Stimulated activated CD4-positive, alpha-beta T cell treated with anti-CD3 and anti-CD28 coated beads, TNF-alpha, amount 100 ng/mL, for 48 hours (primary cell): Measurements from ENCODE around the gene GNA12.
"Not testable (repeated sequence)": the region's sequence is repeated elsewhere in the genome, so short reads cannot be mapped to it uniquely, and the experiment has no call there.

Source experiments
- DNase-seq, 3 donors: peaks; one replicate each; pipeline ENCODE4 v3.0.0-alpha.2; 2020; ENCODE audit warnings: low read depth in 3 of 3

Gene GNA12

DNA sequence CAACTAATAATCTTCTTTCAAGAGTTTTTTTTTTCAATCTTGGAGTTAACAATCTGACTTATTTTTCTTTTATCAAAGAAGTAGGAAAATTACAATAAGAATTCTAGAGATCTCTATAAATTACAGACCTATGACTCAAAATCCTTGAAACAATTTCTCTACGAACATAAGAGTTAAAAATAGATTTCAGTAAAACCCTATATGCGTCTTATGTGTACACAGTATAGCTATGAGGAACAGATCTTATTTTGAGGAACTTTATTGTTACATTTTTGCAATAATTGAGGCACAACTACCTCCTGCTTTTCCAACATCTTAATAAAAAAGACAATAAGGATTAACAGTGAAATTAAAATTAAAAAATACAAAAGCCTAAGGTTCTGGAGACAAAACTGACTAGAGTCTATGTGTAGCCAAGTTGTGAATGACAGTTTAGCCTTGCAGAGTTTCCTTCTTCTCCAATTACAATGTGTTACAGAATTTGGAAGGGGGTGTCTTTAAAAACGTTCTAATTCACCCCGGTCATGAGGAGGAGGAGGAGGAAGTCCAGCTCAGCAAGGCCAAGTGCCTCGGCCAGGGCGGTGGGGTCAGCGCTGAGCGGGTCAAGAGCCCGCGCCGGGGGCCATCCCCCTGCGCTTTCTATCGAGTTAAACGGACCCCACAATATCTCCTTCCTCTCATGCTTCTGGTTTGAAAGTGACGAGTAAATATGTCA lies 115.6 kb downstream of the GNA12 start:
- DNase-seq, result no peak

DNA sequence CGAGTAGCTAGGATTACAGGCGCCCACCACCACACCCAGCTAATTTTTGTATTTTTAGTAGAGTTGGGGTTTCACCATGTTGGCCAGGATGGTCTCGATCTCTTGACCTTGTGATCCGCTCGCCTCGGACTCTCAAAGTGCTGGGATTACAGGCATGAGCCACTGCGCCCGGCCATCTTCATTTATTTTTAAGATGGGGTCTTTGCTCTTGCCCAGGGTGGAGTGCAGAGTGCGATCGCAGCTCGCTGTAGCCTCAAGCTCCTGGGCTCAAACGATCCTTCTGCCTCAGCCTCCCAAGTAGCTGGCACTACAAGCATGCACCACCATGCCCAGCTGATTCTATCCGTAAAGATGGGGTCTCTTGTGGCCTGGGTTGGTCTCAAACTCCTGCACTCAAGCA lies 116.9 kb downstream of the GNA12 start:
- not testable (repeated sequence) for DNase-seq

DNA sequence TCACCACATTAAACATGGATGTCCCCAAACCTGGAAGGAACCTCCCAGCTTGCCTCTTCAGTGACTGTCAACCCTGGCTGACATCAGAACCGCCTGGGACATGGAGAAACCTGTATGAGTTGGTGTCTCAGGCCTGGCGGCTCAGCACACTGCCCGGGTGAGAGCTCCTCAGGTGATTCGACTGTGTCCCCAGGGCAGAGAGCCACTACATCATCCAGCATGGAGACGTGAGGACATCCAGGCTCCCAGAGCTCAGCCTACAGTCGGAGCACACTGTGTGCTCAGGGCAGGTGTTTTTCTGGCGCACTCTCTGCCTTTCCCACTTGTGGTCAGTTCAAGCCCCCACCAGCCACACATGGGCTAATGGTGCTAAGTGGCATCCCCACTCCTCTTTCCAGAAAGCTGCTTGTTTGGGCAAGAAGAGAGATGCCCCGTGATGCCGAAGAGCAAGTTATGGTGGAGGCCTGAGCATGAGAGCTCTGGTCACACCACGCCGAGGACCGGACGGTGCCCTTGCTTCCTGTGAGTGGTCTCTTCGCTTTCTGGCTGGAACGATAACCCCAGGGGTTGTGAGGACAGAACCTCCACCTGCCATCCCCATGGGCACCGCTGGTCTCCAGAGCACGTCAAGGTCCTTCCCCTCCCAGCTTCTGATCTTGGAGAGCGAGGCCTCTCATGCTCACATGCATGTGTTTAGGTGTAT lies 117.6 kb downstream of the GNA12 start:
- DNase-seq, result no peak

DNA sequence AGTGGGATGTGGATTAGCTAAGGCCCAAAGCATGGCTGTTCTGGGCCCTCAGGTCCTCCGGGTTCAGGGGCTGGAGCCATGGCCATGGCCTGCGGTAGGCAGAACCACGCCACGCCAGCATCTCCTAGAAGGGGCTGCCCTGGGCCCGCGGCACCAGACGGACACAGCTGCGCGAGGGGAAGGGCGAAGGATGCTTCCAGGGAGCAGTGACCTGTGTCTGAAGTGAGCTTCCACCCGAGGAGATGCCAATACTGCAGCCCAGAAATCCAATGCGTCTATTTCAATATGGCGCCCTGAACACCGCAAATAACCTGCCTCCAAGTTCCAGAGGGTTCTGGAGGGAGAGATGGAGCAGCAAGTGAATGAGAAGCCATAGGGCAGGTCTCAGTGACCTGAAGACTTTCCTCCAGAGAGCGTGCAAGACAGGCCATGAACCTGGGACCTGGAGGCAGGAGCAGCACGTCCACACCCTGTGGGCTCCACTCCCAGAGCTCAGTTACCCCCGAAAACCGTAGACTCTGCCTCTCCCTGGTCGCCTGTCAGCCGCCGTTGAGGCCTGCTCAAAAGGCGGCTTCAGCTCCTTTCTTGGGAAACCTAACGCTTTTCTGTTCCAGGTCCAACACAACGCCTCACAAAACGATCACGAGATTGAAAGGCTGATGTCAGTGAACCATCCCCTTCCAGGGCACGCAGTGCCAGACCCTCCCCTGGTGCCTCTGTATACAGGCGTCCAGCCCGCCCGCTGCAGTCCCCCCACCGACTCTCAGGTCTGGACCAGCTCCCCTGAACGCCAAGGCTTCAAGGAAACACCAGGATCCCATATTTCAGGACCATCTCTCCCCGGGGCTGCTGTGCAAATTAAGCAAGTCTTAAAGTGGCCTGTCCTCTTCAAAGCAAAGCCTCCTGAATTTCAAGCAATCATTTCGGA lies 118.7 kb downstream of the GNA12 start:
- DNase-seq, result no peak

DNA sequence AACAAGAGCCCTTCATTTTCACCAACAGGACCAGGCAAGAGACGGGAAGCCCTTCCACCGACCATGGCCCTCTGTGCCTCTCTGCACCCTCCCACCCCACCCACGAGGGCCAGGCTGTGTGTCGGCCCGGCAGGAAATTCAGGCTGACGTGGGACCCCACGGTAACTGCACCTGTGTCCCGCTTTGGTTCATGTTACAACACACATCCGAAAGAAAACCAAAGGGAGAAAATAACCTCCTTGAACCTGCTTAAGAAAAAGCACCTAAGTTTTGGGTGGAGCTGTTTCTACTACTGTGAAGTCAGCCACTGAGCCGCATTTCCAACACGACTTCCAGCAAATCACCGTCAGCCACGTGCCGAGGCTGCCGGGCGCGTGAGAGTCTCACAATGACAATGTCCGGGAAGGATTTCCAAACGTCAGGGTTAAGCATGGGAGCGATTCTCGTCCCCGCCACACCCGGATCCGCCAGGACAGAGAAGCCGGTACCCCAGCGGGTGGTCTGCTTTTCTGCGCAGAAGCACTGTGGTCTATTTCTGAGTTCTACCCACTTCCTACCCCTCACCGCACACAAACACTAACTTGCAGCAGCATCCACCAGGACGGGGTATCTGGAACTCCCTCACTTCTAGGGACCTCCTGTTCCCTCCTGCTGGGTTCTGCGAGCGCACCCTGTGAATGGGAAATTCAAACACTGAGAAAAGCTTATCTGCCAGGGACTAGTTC lies 119.5 kb downstream of the GNA12 start:
- no peak for DNase-seq

DNA sequence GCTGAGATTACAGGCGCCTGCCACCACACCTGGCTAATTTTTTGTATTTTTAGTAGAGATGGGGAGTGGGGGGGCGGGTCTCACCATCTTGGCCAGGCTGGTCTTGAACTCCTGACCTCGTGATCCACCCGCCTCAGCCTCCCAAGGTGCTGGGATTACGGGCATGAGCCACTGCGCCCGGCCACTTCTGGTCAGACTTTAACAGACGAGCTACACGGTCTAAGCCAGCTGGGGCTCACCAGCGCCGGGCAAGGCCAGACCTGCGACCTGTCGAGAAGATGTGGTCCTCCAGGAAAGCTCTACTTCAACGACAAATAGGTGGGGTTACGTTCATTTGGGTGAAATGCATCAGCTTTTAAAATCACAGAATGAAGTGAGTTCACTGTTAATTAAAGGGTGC lies 120.1 kb downstream of the GNA12 start:
- not testable (repeated sequence) for DNase-seq

DNA sequence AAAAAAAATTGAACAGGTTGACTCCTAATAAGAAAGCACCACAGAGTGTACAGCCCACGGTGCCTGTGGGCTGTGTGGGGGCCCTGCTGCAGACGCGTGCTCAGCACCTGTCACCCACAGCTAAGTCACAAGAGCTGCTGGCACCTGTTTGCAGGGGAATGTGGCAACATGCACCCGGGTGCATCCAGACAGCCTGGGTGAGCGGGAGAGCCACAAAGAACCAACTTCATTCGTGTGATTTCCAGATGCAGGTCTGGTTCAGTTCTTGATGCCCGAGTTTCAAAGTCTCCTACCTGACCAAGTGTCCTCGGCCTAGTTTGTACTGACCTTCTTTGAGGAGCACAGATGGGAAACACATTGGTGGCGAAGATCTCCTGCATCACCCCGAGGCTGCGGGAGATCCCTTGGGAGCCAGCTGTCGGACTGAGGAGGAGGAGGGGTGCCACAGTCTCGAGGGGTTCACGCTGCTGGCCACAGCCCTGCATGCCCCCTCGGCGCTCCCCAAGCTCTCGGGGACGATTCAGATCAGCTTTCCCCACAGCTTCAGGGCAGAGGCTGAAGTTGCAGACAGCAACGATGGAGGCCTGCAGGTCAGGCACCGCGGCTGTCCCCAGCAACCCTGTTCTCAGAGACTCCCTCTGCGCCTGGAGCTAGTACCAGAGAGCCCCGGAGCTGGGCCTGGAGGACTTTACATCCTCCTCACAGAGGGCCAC lies 120.8 kb downstream of the GNA12 start:
- DNase-seq, result no peak

DNA sequence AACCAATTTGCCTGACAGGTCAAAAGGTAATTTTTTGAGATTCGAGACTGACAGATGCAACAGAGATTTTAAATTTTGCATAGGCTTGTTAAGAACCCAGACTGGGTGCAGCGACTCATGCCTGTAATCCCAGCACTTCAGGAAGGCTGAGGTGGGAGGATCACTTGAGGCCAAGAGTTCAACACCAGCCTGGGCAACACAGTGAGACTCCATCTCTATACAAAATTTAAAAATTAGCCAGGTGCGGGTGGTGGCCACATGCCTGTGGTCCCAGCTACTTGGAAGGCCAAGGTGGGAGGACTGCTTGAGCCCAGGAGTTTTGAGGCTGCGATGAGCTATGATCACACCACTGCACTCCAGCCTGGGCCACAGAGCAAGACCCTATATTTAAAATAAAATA lies 121.5 kb downstream of the GNA12 start:
- no peak for DNase-seq

DNA sequence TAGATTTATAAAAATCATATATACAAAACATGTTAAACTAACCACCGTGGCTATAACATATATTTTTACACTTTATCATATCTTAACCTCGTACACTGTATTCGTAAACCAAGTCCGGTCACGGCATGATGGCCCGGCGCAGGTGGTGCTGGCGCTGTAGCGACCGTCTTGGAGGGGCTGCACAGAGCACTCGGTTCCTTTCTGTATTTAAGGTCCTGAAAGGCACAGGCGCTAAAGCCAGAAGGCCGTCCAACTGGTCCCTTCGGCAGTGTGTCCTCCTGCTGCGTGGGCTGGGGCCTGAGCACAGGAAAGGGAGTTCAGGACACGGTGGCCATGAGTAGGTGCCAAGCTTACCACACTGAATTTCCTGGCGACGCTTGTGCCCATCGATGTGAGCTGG lies 122.3 kb downstream of the GNA12 start:
- no peak for DNase-seq

DNA sequence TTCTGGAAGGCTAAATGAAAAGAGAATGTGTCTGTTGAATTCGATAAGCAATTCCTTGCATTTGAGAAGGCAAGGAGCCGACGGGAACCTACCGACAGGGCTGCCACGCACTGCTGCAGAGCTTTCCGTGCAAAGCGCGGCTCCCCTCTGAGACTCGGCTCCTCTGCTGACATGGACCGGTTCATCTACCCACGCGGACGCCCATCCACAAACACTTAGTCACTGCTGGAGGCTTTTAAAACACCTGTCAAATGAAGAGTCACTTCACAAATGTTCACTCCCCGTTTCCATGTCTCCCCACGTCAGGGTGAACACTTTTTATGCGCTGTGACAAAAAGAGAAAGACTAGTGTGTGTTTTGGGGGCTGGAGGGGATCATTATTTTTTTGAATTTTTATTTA lies 124.1 kb downstream of the GNA12 start:
- no peak for DNase-seq

DNA sequence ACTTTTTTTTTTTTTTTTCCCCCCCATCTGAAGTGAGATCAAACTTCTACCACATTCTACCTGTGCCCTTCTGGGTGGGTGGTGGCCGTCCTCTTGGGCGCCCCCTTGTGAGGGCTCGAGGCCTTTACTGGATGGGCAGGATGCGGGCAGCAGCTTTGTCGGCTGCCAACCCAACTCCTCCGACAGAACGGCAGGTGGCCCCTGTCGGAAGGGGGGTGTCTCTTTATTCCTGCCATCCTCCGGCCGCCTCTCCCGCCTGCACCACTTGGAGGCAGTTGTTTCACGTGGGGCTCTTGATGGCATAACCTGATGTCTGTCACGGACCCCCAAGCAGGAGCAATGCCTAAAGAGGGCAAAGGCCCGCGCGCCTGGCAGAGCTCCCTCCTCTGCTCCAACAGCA lies 125.1 kb downstream of the GNA12 start:
- peak in 1 of 3 donors; percentile 66 for DNase-seq

DNA sequence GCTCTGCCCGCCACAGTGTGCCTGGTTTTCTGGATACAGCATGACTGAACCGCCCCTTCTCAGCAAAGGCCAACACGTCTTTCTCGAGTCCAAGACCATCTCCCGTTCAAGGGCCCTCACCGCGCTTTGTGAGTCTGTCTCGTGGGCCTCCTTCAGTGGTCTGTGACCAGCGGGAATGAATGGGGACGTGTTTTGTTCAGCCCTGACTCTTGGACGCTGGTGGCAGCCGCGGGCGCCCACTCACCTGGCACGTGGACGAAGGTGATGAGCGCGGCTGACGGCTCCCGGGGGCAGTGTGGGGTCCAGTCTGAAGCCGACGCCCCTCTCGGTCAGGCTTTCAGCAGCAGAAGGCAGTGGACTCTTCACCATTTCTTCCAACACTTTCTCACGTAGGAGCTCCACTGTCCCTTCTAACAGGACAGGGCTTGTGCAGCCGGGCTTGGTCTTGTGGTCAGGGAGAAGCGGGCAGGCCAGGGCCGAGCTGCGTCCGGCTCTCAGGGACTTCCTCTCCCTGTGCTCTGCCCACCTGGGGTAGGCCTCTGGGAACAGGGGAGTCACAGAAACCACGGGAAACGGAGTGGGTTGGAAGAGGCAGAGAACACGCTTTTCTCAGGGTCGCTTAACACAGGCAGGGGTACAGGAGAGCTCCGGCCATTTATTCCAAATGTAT lies 125.7 kb downstream of the GNA12 start:
- DNase-seq, result no peak

DNA sequence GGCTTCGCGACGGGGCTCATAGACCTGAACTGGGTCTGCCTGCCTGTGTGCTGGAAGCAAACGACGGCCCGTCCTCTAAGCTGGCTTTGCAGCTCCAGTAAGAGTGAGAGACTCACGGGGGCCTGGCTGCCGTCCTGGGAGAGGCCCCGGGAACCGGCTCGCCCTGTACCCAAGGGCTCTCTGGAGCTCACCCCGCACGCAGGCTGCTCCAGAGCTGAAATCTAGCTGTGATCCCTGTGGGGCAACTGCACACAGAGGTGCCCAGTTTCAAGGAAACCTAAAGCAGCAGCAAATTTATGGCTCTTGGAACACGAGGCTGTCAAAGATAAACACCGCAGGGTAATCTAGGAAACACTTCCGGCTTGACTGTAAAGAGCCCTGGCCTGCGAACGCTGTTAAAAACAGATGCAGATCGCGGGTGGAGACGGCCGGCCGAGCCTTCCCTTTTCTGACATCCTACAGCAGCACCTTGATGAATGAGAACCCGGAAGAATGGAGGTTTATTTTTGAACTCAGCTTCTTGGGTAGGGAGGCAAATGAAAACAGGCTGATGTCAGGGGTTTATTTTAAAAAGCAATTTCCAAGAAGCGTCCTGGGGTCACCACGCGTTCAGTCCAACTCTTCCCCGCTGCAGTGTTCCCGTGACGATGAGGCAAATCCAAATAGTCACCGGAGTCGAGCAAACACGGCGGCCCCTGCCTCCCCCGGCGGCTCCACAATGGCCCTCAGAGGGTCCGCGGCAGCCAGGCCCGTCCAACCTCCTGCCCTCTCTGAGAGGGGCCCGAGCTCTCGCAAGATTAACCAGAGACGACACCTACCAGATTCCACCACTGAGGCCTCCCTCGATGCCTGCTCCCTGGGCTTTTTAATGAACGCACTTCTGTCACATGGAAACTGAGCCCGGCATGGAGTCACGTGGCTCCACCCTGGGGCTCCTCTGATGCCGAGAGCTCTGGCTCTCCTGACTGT lies 126.5 kb downstream of the GNA12 start:
- no peak for DNase-seq

DNA sequence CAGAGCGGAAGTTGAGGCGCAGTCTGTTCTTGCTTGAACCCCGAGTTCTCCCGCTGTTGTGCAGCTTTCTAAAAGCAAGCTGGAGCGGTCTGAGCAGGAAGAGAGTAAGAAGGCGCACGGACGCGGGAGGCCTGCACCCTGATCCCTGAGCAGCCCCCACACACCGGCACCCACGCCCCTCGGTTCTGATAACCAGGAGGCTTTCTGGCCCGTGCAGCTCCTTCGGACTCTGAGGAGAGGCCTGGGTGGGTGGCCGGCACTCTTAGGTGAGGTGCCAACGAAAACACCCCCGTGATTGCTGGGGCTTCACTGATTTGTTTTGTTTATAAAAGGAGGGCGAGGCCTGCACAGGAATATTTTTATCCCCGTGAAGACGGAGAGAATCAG lies 127.2 kb downstream of the GNA12 start:
- no peak for DNase-seq

DNA sequence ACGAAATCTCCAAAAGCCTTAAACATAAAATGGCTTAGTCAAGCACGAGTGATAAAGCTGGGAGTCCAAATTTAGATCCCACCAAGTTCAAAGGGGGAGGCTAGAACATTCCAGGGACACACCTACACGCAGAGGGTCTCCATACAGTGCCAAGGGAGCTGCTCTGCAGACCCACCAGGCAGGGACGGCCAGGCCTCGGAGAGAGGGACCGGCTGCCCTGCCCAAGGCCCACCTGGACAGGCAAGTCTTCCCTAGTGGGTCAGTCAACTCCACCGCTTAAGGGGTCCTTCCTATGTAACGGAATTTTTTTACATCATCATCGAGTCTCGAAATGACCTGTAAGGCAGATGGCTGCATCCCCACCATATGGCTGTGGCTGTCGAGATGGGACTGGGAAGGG lies 127.6 kb downstream of the GNA12 start:
- DNase-seq, result no peak

DNA sequence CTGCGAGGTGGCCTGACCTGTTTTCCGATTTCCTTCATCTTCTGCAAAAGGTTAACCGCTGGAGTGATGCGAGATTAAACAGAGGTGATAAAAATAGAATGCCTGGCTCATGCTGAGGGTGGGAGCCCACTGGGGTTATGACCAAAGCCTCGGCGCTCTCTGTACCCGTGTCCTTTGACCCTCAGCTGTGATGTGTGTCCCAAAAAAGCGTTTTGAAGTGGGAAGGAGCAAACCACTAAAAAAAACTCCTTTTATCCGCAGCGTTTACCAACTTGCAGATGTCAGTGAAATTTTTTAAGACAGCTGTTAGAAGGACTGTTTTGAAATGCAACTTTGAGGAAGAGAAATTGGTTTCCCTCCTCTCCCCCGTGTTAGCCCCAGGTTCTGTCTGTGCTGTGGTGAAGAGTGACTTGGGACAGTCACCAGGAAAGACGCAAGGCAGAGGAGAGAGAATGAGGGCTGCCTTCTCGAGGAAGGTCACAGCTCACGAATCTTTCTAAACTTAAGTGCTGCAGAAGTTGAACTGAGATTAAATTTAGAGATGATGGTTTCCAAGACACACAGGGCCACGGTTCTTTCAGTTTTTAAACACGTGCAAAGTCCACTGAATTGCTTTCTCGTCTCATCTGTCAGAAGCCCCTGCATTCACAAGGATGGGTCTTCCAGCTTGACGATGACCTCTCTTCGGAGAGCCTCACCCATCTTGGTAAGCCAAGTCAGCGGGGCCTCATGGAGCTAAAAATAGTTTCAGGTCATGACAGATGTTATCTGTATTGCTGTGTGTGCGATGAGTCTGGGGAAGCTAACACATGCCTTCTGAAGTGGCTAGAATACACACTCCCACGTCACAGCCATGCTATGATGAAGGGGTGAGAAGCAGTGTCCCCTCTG lies 128.5 kb downstream of the GNA12 start:
- DNase-seq, result peak in 2 of 3 donors; percentile 47 to 54

DNA sequence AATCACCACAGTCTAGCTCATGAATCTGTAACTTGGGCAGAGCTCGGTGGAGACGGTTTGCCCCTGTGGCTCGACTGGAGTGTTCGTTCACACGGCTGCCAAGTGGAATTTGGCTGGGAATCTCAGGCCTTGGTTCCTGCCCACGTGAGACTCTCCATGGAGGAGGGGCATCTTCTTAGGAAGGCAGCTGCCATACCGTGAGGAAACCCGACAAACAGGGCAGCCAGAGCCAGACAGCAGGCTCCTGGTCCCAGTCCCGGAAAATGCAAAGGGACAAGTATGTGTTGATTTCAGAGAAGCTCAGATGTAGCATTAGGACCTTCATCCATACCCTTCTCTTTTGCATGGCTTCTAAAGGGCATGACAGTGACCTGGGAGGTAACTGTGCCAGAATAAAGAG lies 129.5 kb downstream of the GNA12 start:
- no peak for DNase-seq

DNA sequence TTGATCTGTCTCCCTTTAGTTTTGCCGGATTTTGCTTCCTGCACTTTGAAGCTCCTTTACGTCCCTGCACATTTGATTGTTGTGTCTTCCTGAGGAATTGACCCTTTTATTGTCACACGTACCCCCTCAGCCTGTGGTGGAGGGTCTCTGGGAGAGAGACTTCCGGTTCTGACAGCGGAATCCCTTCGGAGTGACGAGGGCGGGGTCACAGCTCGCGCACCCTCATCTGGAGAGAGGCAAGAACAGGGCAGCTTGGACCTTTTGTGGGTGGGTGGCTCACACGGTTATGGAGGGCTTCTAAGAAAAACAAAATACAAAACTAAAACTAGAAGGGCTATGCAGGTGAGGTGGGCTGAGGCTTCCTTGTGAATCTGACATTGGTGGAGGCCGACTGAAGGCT lies 130.1 kb downstream of the GNA12 start:
- DNase-seq, result no peak
